Chondrocyte (in vitro differentiated cells): Measurements from ENCODE around the gene RIMKLB. TPM values are rescaled to one million over a fixed set of nuclear protein-coding genes. Genes with fewer than 3 reads are reported as not detected.

Experiments
- DNase-seq: peaks from one replicate; pipeline ENCODE4 v3.0.0; 2021; ENCODE audit warnings: mixed read lengths, low spot score
- H3K27ac Mint-ChIP-seq: one replicate; pipeline ENCODE4 v1.8.0; 2021; ENCODE audit warnings: mild to moderate bottlenecking, moderate library complexity, mixed read lengths; ENCODE audit not compliant: unreplicated experiment
- H3K27me3 Mint-ChIP-seq: 2 replicates; pipeline ENCODE4 v1.8.0; 2021; ENCODE audit warnings: low read depth, mixed read lengths
- H3K36me3 Mint-ChIP-seq: 2 replicates; pipeline ENCODE4 v1.8.0; 2021; ENCODE audit warnings: low read depth, mixed read lengths
- H3K4me1 Mint-ChIP-seq: 2 replicates; pipeline ENCODE4 v1.8.0; 2021; ENCODE audit warnings: low read depth, mild to moderate bottlenecking, mixed read lengths
- H3K4me3 Mint-ChIP-seq: one replicate; pipeline ENCODE4 v1.8.0; 2021; ENCODE audit warnings: mild to moderate bottlenecking, moderate library complexity, mixed read lengths; ENCODE audit not compliant: unreplicated experiment
- H3K9me3 Mint-ChIP-seq: 2 replicates; pipeline ENCODE4 v1.8.0; 2021; ENCODE audit warnings: low read depth, mixed read lengths
- total RNA-seq: library from RNA; stranded (reverse); gene quantifications from 3 replicates; pipeline ENCODE4 v1.2.1, GENCODE V29; 2021
- TF ChIP-seq, protein P1 (sequence below): fragments of 200-600 bp; sonication (generic); IDR thresholded peaks from 2 replicates; pipeline ENCODE4 v1.5.0; 2021; ENCODE audit warnings: antibody characterized with exemption, mild to moderate bottlenecking, moderate library complexity

RIMKLB gene
- total RNA-seq, 1 donor from 2014 or later = 45.4 TPM

- H3K36me3 Mint-ChIP-seq = peaks cover 2% of the 10 kb centered on the region
- H3K4me1 Mint-ChIP-seq = peaks cover 23% of the 10 kb centered on the region
- no peak overlapping the region for H3K27ac Mint-ChIP-seq
- H3K9me3 Mint-ChIP-seq = no peaks in the 10 kb centered on the region
- TF ChIP-seq, protein P1, sequence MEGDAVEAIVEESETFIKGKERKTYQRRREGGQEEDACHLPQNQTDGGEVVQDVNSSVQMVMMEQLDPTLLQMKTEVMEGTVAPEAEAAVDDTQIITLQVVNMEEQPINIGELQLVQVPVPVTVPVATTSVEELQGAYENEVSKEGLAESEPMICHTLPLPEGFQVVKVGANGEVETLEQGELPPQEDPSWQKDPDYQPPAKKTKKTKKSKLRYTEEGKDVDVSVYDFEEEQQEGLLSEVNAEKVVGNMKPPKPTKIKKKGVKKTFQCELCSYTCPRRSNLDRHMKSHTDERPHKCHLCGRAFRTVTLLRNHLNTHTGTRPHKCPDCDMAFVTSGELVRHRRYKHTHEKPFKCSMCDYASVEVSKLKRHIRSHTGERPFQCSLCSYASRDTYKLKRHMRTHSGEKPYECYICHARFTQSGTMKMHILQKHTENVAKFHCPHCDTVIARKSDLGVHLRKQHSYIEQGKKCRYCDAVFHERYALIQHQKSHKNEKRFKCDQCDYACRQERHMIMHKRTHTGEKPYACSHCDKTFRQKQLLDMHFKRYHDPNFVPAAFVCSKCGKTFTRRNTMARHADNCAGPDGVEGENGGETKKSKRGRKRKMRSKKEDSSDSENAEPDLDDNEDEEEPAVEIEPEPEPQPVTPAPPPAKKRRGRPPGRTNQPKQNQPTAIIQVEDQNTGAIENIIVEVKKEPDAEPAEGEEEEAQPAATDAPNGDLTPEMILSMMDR = no peak
- DNase-seq = no peak
- peaks cover 2% of the 10 kb centered on the region for H3K27me3 Mint-ChIP-seq
- H3K4me3 Mint-ChIP-seq = no peak overlapping the region
These were observed 36.0 kb upstream of the RIMKLB start for GRCh38 chr12:8661751-8662150.

- Mint-ChIP-seq H3K4me1 (peaks cover 23% of the 10 kb centered on the region), H3K27ac (no peak within 1 kb of the TSS), H3K9me3 (no peaks in the 10 kb centered on the region), H3K27me3 (peaks cover 2% of the 10 kb centered on the region), H3K4me3 (no peak within 1 kb of the TSS), H3K36me3 (peaks cover 2% of the 10 kb centered on the region)
- TF ChIP-seq, protein P1 = no peak
- DNase-seq = no peak
These were observed 35.2 kb upstream of the RIMKLB start, which contains the start of gene MFAP5 for GRCh38 chr12:8662593-8662992. Gene MFAP5, minus strand, starts transcription at chr12:8662826. Its CDS starts 722 bp downstream, at chr12:8662104.

GRCh38 chr12:8664228-8664913 lies 33.4 kb upstream of the RIMKLB start:
- Mint-ChIP-seq H3K27ac (no peak overlapping the region), H3K9me3 (no peaks in the 10 kb centered on the region)
- TF ChIP-seq, protein P1 = no peak

DNA sequence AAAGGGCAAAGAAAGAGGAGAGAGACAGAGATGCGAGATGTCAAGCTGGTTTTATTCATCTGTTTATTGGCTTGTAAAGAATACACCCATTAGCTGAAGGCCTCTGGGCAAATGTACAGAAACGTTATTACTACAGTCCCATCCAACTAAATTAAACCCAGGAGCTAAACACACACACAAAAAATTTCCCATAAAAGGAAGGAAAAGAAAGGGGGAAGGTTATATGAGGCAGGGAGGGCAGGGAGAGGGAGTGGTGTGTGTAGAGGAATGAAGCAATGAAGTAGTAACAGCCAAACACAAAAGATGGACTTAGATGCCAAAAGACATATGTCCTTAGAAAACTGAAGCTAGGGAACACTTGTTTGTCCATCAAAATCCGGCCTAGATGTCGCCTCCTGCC lies 32.0 kb upstream of the RIMKLB start:
- H3K4me1 Mint-ChIP-seq = peaks cover 13% of the 10 kb centered on the region
- no peak overlapping the region for H3K27ac Mint-ChIP-seq
- TF ChIP-seq, protein P1 = no peak
- H3K27me3 Mint-ChIP-seq = peaks cover 2% of the 10 kb centered on the region
- peaks cover 2% of the 10 kb centered on the region for H3K36me3 Mint-ChIP-seq
- no peak for DNase-seq
- H3K9me3 Mint-ChIP-seq = no peaks in the 10 kb centered on the region
- H3K4me3 Mint-ChIP-seq = no peak overlapping the region

More at GRCh38 chr12:8664228-8664913, 33.4 kb upstream of the RIMKLB start:
- peaks cover 2% of the 10 kb centered on the region for H3K36me3 Mint-ChIP-seq
- no peak for DNase-seq
- no peak overlapping the region for H3K4me3 Mint-ChIP-seq
- H3K4me1 Mint-ChIP-seq = peaks cover 13% of the 10 kb centered on the region
- H3K27me3 Mint-ChIP-seq = peaks cover 2% of the 10 kb centered on the region

DNA sequence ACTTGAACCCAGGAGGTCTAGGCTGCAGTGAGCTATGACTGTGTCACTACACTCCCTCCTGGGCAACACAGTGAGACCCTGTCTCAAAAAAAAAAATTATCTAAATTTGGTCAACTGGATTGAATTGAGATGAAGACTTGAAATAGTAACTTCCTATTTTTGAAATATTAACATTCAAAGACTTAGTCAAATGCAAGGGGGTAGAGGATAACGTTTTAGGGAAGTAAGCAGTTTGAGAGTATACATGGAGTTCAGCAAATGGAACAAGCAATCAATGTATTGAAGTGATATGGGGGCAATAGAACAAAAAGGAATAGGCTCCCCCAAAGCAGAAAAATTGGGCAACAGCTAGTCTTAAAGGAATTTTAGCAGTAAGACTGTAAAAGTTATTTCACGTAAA lies 30.5 kb upstream of the RIMKLB start:
- Mint-ChIP-seq H3K4me1 (peaks cover 18% of the 10 kb centered on the region), H3K27me3 (peaks cover 2% of the 10 kb centered on the region), H3K27ac (no peak overlapping the region), H3K4me3 (no peak overlapping the region), H3K9me3 (no peaks in the 10 kb centered on the region), H3K36me3 (peaks cover 2% of the 10 kb centered on the region)
- no peak for DNase-seq
- TF ChIP-seq, protein P1 = no peak
